OCI-M2 (cell line): Measurements from ENCODE around the gene DCP2.

Experiments used
- DNase-seq: peaks from one replicate; lab custom pipeline; 2025; ENCODE audit not compliant: unreplicated experiment; lab: John Stamatoyannopoulos, UW

The DCP2 gene

GRCh38 chr5:113017881-113018635 lies 41.5 kb downstream of the DCP2 start:
- DNase-seq, result no peak

- no peak for DNase-seq
Measured at GRCh38 chr5:113020461-113021273, 44.1 kb downstream of the DCP2 start.

- DNase-seq, result no peak
Measured at GRCh38 chr5:113022661-113023060, 46.1 kb downstream of the DCP2 start.

- no peak for DNase-seq
Measured at GRCh38 chr5:113024076-113024697, 47.6 kb downstream of the DCP2 start.

GRCh38 chr5:113025596-113025995 lies 49.0 kb downstream of the DCP2 start:
- DNase-seq, result no peak

GRCh38 chr5:113026211-113026610 lies 49.6 kb downstream of the DCP2 start:
- no peak for DNase-seq

- no peak for DNase-seq
Measured at GRCh38 chr5:113027015-113027414, 50.4 kb downstream of the DCP2 start.

GRCh38 chr5:113027431-113027830 lies 50.8 kb downstream of the DCP2 start:
- DNase-seq, result no peak

GRCh38 chr5:113029614-113030013 lies 53.0 kb downstream of the DCP2 start:
- DNase-seq, result no peak

- no peak for DNase-seq
Measured at GRCh38 chr5:113031104-113031503, 54.5 kb downstream of the DCP2 start.

- DNase-seq, result no peak
Measured at GRCh38 chr5:113031557-113031956, 55.0 kb downstream of the DCP2 start.

GRCh38 chr5:113034182-113034773 lies 57.7 kb downstream of the DCP2 start:
- no peak for DNase-seq

- DNase-seq, result no peak
Measured at GRCh38 chr5:113035096-113035495, 58.5 kb downstream of the DCP2 start.

GRCh38 chr5:113036321-113036720 lies 59.7 kb downstream of the DCP2 start:
- no peak for DNase-seq

- DNase-seq, result no peak
Measured at GRCh38 chr5:113036826-113037225, 60.2 kb downstream of the DCP2 start.

- no peak for DNase-seq
Measured at GRCh38 chr5:113038136-113038535, 61.5 kb downstream of the DCP2 start.

- no peak for DNase-seq
Measured at GRCh38 chr5:113038714-113039113, 62.1 kb downstream of the DCP2 start.

GRCh38 chr5:113039229-113039933 lies 62.8 kb downstream of the DCP2 start:
- no peak for DNase-seq

GRCh38 chr5:113039934-113040285 lies 63.3 kb downstream of the DCP2 start:
- DNase-seq, result no peak

- no peak for DNase-seq
Measured at GRCh38 chr5:113040672-113041260, 64.2 kb downstream of the DCP2 start.
